CD1c-positive myeloid dendritic cell (primary cell): ENCODE data around the gene XPNPEP2.

Experiments used
- DNase-seq: peaks from one replicate; pipeline ENCODE4 v3.0.0-alpha.2; 2016; ENCODE audit errors: extremely low spot score

Gene XPNPEP2

GRCh38 chrX:129738466-129739308, at the start of gene XPNPEP2:
TSS of gene XPNPEP2 (plus strand) at chrX:129738979. CDS start at chrX:129739214, 235 bp downstream.
- no peak for DNase-seq

DNA sequence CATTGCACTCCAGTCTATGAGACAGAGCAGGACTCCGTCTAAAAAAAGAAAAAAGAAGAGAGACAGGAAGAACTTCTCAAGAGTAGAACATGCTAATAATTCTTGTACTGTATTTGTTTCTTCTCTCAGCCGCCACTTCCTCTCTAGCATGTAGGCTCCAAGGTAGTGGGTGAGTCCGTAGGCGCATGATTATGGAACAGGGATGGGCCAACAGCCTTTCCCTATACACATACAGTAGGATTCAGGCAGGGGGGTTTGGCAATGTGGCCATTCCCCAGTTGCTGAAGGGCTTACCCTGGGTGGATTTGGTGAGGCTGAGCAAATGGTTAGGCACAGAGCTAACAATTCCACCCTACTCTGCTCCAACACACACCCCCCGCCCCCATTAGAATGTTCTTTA, 49.0 kb upstream of the XPNPEP2 start:
- DNase-seq = peak; percentile 33

- no peak for DNase-seq
Measured at GRCh38 chrX:129690435-129690834, 48.3 kb upstream of the XPNPEP2 start.

GRCh38 chrX:129693354-129693753, 45.4 kb upstream of the XPNPEP2 start:
- peak; percentile 12 for DNase-seq

DNA sequence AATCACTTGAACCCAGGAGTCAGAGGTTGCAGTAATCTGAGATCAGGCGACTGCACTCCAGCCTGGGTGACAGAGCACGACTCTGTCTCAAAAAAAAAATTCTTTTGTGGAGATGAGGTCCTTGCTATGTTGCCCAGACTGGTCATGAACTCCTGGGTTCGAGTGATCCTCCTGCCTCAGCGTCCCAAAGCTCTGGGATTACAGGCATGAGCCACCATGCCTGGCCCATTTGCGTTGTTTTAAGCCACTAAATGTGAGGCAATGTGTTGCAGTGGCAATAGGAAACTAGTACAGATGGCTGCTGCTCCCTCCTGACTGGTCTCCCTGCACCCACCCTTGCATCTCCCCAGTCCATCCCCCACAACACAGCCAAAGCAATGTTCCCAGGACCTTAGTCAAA, 44.0 kb upstream of the XPNPEP2 start:
- no peak for DNase-seq

DNA sequence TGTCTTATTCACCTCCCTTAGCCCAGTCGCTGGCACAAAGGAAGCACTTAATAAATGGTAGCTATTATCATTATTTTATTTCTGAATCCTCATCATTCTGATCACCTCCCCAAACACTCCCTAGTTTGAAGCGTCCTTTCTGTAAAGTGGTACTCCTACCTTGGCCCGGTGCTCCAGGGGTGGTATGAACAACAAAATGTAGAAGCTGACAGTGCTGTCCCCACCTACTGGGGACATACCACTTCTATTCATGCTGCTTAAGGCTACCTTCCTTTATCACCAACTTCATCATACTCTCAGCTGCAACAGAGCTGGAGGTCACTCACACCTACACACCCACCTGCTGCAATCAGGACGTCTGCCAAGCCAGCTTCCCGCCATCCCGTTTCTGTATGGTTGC, 43.2 kb upstream of the XPNPEP2 start:
- DNase-seq = no peak

DNA sequence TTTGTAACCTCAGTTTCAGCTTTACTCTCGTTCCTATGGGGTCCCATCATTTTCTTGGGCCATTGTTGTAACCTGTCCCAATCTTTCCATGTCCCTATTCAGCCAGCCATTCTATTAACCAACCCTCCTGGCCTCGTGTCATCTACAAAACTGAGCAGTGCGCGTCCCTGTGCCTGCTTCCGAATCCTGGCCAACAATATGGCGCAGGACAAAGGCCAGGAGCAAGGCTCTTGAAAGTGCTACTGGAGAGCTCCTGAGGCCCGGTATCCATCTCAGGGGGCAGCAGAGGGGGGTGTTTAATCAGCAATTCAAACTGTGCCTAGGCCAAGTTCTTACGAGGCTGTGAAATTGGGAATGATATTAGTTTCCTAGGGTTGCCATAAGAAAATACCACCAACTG, 42.8 kb upstream of the XPNPEP2 start:
- DNase-seq = no peak

DNA sequence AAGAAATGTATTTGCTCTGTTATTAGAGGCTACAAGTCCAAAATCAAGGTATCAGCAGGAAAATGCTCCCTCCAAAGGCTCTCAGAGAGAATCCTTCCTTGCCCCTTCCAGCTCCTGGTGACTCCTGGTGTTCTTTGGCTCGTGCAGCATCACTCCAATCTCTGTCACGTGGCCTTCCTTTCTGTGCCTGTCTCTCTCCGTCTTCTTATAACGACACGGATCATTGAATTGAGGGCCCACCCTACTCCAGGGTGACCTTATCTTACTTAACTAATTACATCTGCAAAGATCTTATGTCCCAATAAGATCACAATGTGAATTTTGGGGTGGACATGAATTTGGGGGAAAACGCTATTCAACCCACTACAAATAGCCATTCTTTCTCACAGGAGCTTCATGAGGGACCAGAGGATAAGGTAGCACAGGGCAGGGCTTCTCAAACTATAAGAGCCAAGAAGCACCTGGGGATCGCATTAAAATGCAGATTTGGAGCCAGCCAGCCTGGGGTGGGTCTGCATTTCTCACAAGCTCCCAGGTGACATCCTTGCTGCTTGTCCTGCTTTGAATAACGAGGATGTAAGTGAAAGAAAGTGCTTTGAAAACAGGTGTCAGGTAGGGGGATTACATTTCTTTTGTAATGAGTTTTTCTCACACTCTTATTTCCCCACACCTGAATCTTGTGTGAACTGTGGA, 42.2 kb upstream of the XPNPEP2 start:
- no peak for DNase-seq

- no peak for DNase-seq
Measured at GRCh38 chrX:129697204-129697829, 41.5 kb upstream of the XPNPEP2 start.

GRCh38 chrX:129698150-129698549, 40.6 kb upstream of the XPNPEP2 start:
- DNase-seq = no peak

GRCh38 chrX:129700536-129700935, 38.2 kb upstream of the XPNPEP2 start:
- no peak for DNase-seq

DNA sequence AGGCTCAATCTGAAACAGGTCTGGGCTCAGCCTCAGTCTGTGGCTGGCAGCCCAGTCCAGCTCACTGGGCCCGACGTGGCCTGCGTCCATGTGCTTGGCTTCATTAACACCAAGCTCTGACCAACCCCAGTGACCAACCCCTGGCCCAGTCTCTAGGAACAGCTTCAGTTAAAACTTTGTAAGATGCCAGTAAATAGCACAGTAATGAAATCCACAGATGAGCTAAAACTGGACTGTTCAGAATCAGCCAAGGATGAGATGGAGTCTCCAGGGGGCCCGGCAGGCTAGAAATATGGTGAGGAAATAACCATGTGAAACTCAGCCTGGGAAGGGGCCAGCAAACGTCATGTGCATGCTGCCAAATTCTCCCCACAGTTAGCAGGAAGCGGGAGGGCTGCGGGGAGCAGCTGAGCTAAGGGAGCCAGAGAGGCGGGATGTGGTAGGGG, 37.1 kb upstream of the XPNPEP2 start:
- DNase-seq = no peak

DNA sequence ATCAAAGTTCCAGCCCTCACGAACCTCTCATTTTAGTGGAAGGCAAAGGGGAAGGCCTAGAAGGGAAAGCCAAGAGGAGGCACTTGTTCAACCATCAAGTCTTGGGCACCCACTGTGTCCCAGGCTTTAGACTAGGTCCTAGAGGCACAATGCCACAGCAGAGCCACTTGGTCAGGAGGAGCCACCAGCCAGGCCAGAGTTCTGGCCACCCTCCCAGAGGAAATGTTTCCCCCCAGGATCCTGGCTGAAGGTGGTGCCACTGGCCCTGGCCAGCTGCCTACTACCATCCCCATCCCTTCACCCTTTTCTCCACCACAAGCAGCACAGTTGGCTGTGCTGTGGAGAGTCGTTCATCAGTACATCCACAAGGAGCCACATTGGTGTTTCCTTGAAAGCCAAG, 34.3 kb upstream of the XPNPEP2 start:
- DNase-seq = no peak

DNA sequence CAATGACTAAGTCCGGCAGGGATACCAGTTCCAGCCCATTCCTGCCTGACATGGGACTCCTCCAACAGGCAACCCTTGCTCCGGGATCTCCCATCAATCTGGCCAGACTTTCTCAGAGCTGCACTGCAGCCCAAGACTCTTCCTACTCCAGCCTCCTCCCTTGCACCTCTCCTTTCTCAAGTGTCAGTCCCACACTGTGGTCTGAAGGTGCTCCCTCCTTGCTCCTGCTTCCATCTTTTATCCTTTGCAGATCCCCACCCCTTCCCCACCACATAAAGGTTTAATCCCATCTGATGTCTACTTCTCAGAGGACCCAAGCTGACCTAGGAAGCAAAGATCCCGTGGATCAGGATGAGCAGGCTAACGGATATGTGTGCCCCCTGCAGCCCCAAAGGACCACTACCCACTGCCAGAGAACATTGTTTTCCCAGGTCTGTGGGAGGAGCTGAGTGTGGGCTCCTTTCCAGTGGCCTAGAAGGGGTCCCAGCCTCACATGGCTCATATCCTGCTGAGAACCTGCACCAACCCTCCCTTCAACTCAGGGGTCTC, 33.3 kb upstream of the XPNPEP2 start:
- DNase-seq = no peak

- no peak for DNase-seq
Measured at GRCh38 chrX:129705988-129706387, 32.8 kb upstream of the XPNPEP2 start.

- no peak for DNase-seq
Measured at GRCh38 chrX:129706400-129707072, 32.2 kb upstream of the XPNPEP2 start.

- DNase-seq = no peak
Measured at GRCh38 chrX:129714581-129714980, 24.2 kb upstream of the XPNPEP2 start.

GRCh38 chrX:129716507-129716906, 22.3 kb upstream of the XPNPEP2 start:
- DNase-seq = no peak

- no peak for DNase-seq
Measured at GRCh38 chrX:129717892-129718291, 20.9 kb upstream of the XPNPEP2 start.

GRCh38 chrX:129718676-129719075, 20.1 kb upstream of the XPNPEP2 start:
- DNase-seq = peak; percentile 5

GRCh38 chrX:129719268-129719667, 19.5 kb upstream of the XPNPEP2 start:
- DNase-seq = no peak
